Measurements from ENCODE around the gene SERHL2. TPM values are rescaled to one million over a fixed set of nuclear protein-coding genes. Genes with fewer than 3 reads are reported as not detected.

Gene SERHL2
- total RNA-seq, 1 experiment from 2014 or later, result 1.0 TPM

DNA sequence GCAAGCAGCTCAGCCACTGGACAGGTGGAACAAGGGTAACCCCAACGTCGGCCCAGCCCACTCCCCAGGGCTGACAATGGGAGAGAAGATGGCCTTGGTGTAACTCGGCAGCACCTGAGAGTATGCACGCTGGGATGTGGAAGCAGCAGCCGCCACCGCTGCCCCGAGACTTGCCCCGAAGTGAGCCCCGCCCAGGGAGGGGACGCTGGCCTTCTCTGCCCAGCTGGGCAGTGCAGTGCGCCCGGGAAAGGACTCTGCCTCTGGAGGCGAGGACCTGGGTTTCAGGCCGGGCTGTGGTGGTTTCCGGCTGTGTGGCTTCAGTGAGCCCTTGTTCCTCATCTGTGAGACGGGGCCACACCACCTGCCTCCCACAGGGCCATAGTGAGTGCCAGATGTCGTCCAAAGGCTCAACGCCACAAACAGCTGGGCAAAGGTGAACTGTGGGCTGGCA lies 69.6 kb downstream of the SERHL2 start:
- no peaks in the 10 kb centered on the region for H3K9me3 ChIP-seq (ENCODE audit: control insufficient read depth, low read depth, low read length)
- no peak overlapping the region for H3K27ac ChIP-seq (ENCODE audit: insufficient read length, low read depth, low read length)
- no peaks in the 10 kb centered on the region for H3K4me1 ChIP-seq (ENCODE audit: insufficient read depth, low read length)
- H2BK20ac ChIP-seq (ENCODE audit: low read depth, low read length, poor library complexity, severe bottlenecking), result no peak overlapping the region
- H2AK5ac ChIP-seq (ENCODE audit: insufficient read length, low read length), result no peak overlapping the region
- H3K4ac ChIP-seq (ENCODE audit: low read depth, low read length), result no peak overlapping the region
- H3K14ac ChIP-seq (ENCODE audit: insufficient read depth, low read length), result no peak overlapping the region
- no peak overlapping the region for H2BK12ac ChIP-seq (ENCODE audit: insufficient read length, low read depth, low read length)
- Mint-ChIP-seq H3K36me3 (ENCODE audit: insufficient read depth in 1 of 3, low read depth in 3 of 3) (peaks cover 3 to 40% (median 27%) of the 10 kb centered on the region in 3 experiments), H3K4me3 (no peak overlapping the region), H3K4me1 (peaks cover 3 to 10% of the 10 kb centered on the region in 2 experiments; a peak in 3 of 4 replicates), H3K27ac (no peak overlapping the region), H3K9me3 (no peaks in the 10 kb centered on the region), H3K27me3 (ENCODE audit: low read depth) (no peaks in the 10 kb centered on the region)
- no peaks in the 10 kb centered on the region for H4K20me1 ChIP-seq (ENCODE audit: control insufficient read depth, insufficient read depth, insufficient read length)
- no peaks in the 10 kb centered on the region for H3K27me3 ChIP-seq (ENCODE audit: insufficient read depth, low read length)
- H2BK120ac ChIP-seq (ENCODE audit: low read depth, low read length, poor library complexity, severe bottlenecking), result no peak overlapping the region
- H4K8ac ChIP-seq (replicated peaks; ENCODE audit: insufficient read length, low read depth, low read length), result no peak overlapping the region
- no peak overlapping the region for H4K91ac ChIP-seq (ENCODE audit: insufficient read length, low read depth, low read length)
- no peak overlapping the region for H2BK15ac ChIP-seq (ENCODE audit: low read depth, low read length)
- no peak overlapping the region for H3K56ac ChIP-seq (ENCODE audit: insufficient read length, low read depth, low read length)
- H3T11ph ChIP-seq (ENCODE audit: low read length), result no peak overlapping the region
- H3K79me1 ChIP-seq (ENCODE audit: insufficient read depth, low read depth, low read length, poor library complexity, severe bottlenecking), result no peaks in the 10 kb centered on the region
- no peak overlapping the region for H3K4me2 ChIP-seq (ENCODE audit: insufficient read depth, insufficient read length, low read length)
- H3K23me2 ChIP-seq (ENCODE audit: insufficient read length, low read depth, low read length, poor library complexity, severe bottlenecking), result no peaks in the 10 kb centered on the region
- DNase-seq, result no peak
- H3K9ac ChIP-seq (ENCODE audit: extremely low read depth, insufficient read length, low read length), result no peak overlapping the region
- no peak overlapping the region for H2AFZ ChIP-seq (ENCODE audit: low read length)
- no CpG with 5 or more reads among the region's 18 CpGs for WGBS (ENCODE audit: extremely low coverage, insufficient read length, low lambda C conversion rate)
- TF ChIP-seq, protein P1, sequence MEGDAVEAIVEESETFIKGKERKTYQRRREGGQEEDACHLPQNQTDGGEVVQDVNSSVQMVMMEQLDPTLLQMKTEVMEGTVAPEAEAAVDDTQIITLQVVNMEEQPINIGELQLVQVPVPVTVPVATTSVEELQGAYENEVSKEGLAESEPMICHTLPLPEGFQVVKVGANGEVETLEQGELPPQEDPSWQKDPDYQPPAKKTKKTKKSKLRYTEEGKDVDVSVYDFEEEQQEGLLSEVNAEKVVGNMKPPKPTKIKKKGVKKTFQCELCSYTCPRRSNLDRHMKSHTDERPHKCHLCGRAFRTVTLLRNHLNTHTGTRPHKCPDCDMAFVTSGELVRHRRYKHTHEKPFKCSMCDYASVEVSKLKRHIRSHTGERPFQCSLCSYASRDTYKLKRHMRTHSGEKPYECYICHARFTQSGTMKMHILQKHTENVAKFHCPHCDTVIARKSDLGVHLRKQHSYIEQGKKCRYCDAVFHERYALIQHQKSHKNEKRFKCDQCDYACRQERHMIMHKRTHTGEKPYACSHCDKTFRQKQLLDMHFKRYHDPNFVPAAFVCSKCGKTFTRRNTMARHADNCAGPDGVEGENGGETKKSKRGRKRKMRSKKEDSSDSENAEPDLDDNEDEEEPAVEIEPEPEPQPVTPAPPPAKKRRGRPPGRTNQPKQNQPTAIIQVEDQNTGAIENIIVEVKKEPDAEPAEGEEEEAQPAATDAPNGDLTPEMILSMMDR (conservative IDR thresholded peaks at IDR 0.05), result no peak
- no peak overlapping the region for H3K18ac ChIP-seq (ENCODE audit: insufficient read length, low read depth, low read length)
- H3K79me2 ChIP-seq (ENCODE audit: insufficient read depth, low read length), result no peaks in the 10 kb centered on the region
- H3K23ac ChIP-seq (ENCODE audit: insufficient read length, low read depth, low read length), result no peak overlapping the region
- H4K5ac ChIP-seq (ENCODE audit: insufficient read length, low read depth, low read length), result no peak overlapping the region
- no peak overlapping the region for H2BK5ac ChIP-seq (ENCODE audit: insufficient read length, low read length)

Other genes with a start within 250 kb of the SERHL2 start
- gene NFAM1, start 121.6 kb upstream of the SERHL2 start, total RNA-seq (2021), result 0.55 and 0.68 TPM in 2 replicates
- gene RRP7A, start 34.2 kb upstream of the SERHL2 start, total RNA-seq (2021), result 99.3 and 101 TPM in 2 replicates
- 90.8 and 91.6 TPM in 2 replicates for gene POLDIP3, start 60.9 kb downstream of the SERHL2 start, total RNA-seq (2021)
- 0.48 and 0.68 TPM in 2 replicates for gene ATP5MGL, start 86.6 kb downstream of the SERHL2 start, total RNA-seq (2021)
- 97.4 and 99.7 TPM in 2 replicates for gene CYB5R3, start 95.4 kb downstream of the SERHL2 start, total RNA-seq (2021)
- 3.4 and 4.8 TPM in 2 replicates for gene A4GALT, start 166.9 kb downstream of the SERHL2 start, total RNA-seq (2021)